Renal cortical epithelial cell (primary cell): ENCODE measurements around the gene CHD6. TPM values are rescaled to one million over a fixed set of nuclear protein-coding genes. Genes with fewer than 3 reads are reported as not detected.
"Not testable (repeated sequence)": the region's sequence is repeated elsewhere in the genome, so short reads cannot be mapped to it uniquely, and the experiment has no call there.

ENCODE experiments used
- DNase-seq: peaks from one replicate; pipeline ENCODE4 v3.0.0-alpha.2; 2011; ENCODE audit warnings: low read depth
- total RNA-seq: library from RNA; depleted of rRNA; stranded (reverse); fragments of >200 nt; gene quantifications from 2 replicates; pipeline ENCODE4 v1.2.3, GENCODE V29; 2014

The CHD6 gene
- total RNA-seq, 1 donor from 2014 or later, result 45.5 TPM

GRCh38 chr20:41547221-41547620, 71.0 kb downstream of the CHD6 start:
- DNase-seq, result no peak

GRCh38 chr20:41546535-41546934, 71.6 kb downstream of the CHD6 start:
- DNase-seq, result no peak

- DNase-seq, result no peak
These were observed 73.7 kb downstream of the CHD6 start for GRCh38 chr20:41544472-41544871.

GRCh38 chr20:41540918-41541317, 77.3 kb downstream of the CHD6 start:
- no peak for DNase-seq

DNA sequence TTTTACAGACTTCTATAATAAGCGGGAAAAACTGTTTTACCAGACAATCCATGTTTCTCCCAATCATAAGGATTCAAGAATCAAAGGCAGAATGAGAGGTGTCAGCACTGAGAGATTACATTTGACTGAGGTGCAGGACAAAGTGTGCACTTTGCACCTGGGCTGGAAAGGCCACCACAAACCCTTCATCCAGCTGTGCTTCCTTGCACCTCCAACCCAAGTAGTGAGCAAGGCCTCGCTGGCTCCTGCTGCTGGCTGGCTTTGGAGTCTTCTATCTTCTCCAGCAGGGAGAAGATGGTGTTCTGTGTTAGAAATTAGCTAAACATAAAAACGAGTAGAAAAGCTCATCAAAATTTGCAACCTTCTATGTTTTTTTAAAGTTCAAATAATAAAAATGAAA, 77.7 kb downstream of the CHD6 start:
- DNase-seq, result no peak

- peak; percentile 83 for DNase-seq
These were observed 79.2 kb downstream of the CHD6 start for GRCh38 chr20:41538810-41539596.

DNA sequence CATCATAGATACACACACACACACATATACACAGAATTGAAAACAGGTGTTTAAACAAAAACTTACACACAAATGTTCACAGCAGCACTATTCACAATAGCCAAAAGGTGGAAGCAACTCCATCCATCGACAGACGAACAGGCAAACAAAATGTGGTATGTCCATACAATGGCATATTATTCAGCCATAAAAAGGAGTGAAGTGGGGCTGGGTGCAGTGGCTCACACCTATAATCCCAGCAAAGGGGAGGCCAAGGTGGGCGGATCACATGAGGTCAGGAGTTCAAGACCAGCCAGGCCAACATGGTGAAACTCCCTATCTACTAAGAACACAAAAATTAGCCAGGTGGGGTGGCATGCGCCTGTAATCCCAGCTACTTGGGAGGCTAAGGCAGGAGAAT, 80.3 kb downstream of the CHD6 start:
- no peak for DNase-seq

- not testable (repeated sequence) for DNase-seq
These were observed 82.6 kb downstream of the CHD6 start for GRCh38 chr20:41535551-41535950.

DNA sequence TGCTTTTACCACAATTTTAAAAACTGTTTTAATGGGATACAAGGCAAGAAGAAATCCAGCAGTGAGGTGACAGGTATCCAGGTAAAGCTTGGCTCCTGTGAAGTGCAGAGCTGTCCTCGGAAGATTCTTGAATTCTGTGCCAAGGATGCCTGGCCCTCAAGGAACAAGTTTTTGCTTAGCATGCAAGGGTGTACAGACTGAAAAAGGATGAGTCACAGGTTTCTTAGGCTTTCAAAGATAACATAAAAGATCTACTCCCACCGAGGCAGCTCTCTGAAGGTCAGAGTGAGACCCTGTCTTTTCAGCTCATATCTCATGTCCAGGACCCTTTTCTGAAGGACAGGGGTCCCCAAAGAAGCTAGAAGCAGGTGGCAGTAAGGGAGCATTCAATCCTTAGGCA, 83.3 kb downstream of the CHD6 start:
- DNase-seq, result no peak

- no peak for DNase-seq
These were observed 84.0 kb downstream of the CHD6 start for GRCh38 chr20:41534170-41534569.

GRCh38 chr20:41533537-41534136, 84.5 kb downstream of the CHD6 start:
- DNase-seq, result no peak

GRCh38 chr20:41532935-41533334, 85.2 kb downstream of the CHD6 start:
- no peak for DNase-seq

- no peak for DNase-seq
These were observed 86.5 kb downstream of the CHD6 start for GRCh38 chr20:41531518-41532275.

DNA sequence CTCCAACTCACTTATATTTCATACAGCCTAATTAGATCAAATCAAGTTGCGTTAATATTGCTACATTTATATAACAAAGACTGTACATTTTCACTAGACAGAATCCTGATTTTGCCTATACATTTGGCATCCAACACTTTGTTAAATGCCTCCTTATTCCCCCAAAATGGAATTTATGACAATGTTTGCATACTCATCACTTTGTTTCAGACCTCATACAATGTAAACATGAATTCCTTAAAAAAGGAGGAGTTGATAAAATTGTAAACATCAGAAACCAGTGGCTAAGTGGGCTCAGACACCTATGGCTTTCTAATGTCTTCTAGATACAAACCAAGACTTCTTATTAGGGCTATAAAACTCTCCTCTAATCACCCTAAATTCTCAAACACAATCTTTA, 87.3 kb downstream of the CHD6 start:
- no peak for DNase-seq

- no peak for DNase-seq
These were observed 91.8 kb downstream of the CHD6 start for GRCh38 chr20:41526327-41526726.

DNA sequence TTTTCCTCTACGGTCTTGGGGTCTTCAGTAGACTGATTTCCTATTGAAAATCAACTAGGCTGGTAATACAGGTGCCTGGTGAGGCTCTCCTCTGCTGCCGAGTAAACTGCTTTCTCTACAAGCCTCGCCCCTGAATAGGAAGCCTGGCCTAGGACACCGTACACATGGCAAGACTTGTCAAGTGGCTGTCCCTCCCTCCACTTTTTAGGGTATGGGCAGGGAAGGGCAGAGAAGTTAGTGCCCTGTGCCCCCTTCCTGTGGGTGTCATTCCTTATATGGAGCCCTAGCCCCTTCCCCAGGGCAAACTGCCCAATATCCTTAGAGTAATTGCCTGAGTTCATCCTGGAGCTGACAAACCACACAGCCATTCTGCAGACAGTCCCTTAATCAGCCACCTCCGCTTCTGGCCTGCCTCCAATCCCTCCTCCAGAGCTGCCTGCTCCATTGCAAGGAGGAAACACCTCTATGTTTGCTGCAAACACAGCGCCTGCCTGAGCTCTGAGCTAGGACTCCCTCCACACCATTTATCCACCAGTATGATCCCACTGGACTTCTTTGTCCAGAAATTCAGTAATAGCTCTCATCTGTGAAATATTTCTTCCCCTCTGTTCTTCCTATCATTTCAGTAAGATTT, 93.1 kb downstream of the CHD6 start:
- peak; percentile 62 for DNase-seq

DNA sequence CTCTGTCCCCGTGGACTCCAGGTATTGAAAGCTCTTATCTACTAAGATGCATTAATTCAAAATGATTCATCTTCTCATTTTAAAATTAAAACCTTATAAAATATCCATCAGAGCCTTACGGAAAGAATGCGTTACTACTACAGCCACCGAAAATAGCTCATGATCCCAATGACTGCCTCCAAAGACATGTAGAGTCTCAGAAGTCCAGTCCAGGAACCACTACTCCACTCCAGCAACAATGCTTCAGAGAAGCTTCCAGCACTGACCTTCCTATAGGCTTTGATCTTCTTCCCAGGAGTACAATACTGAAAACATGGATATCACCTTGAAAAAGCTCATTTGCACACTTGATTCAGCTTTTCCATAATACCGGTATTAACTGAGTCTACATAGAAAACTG, 94.3 kb downstream of the CHD6 start:
- no peak for DNase-seq

GRCh38 chr20:41513829-41514228, 104.3 kb downstream of the CHD6 start:
- no peak for DNase-seq

GRCh38 chr20:41512624-41513023, 105.6 kb downstream of the CHD6 start:
- DNase-seq, result no peak

GRCh38 chr20:41510847-41511450, 107.2 kb downstream of the CHD6 start:
- DNase-seq, result no peak

DNA sequence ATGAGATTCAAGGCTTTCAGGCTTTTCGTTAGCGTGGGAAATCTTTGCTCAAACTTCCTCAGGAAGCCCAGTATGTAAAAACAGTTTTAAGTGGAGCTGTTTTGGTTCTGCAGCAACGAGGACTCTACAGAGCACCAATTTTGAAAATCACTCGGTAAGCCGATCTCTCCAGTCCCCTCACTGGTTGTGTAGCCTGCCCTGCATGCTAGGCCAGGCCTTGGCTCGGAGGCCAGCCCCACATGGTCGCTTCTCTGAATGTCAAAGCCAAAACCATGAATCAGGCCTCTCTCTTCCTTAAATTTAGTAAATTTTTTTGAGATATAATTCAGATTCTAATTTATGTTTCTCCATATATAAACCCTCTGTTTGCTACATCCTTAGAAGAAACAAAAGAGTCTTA, 108.0 kb downstream of the CHD6 start:
- DNase-seq, result no peak
